VCaP (cell line): Measurements from ENCODE around the gene CELF1.
"Not testable (repeated sequence)": the region's sequence is repeated elsewhere in the genome, so short reads cannot be mapped to it uniquely, and the experiment has no call there.

Source experiments
- H3K27ac ChIP-seq: fragments of 450-650 bp; 2 replicates; pipeline ENCODE4 v1.5.1; 2017
- TF ChIP-seq, protein P1 (sequence below): fragments of 450-650 bp; conservative IDR thresholded peaks from 2 replicates; pipeline ENCODE4 v1.5.1; 2017; ENCODE audit warnings: mild to moderate bottlenecking, moderate library complexity

The CELF1 gene

GRCh38 chr11:47560426-47560825, 7.5 kb upstream of the CELF1 start:
- TF ChIP-seq, protein P1, sequence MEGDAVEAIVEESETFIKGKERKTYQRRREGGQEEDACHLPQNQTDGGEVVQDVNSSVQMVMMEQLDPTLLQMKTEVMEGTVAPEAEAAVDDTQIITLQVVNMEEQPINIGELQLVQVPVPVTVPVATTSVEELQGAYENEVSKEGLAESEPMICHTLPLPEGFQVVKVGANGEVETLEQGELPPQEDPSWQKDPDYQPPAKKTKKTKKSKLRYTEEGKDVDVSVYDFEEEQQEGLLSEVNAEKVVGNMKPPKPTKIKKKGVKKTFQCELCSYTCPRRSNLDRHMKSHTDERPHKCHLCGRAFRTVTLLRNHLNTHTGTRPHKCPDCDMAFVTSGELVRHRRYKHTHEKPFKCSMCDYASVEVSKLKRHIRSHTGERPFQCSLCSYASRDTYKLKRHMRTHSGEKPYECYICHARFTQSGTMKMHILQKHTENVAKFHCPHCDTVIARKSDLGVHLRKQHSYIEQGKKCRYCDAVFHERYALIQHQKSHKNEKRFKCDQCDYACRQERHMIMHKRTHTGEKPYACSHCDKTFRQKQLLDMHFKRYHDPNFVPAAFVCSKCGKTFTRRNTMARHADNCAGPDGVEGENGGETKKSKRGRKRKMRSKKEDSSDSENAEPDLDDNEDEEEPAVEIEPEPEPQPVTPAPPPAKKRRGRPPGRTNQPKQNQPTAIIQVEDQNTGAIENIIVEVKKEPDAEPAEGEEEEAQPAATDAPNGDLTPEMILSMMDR = no peak
- no peak overlapping the region for H3K27ac ChIP-seq

DNA sequence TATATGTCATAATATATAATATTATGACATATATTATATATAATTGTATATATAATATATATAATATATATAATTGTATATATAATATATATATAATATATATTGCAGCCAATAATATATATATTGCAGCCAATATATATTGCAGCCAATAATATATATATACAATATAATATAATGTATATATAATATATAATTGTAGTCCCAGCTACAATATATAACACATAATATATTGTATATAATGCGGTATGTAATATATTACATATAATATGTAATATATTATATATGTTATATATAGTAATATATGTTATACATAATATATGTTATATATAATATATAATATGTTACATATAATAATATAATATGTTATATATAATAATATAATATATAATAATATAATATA, 5.8 kb upstream of the CELF1 start:
- H3K27ac ChIP-seq = no peak overlapping the region
- TF ChIP-seq, protein P1 = no peak

DNA sequence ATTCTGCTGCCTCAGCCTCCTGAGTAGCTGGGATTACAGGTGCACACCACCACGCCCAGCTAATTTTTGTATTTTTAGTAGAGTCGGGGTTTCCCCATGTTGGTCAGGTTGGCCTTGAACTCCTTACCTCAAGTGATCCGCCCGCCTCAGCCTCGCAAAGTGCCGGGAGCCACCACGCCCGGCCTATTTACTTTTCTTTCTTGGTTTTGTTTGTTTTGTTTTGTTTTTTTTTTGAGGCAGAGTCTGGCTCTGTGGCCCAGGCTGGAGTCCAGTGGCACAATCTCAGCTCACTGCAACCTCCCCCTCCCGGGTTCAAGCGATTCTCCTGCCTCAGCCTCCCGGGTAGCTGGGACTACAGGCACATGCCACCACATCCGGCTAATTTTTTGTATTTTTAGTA, 4.1 kb upstream of the CELF1 start:
- H3K27ac ChIP-seq = not testable (repeated sequence)

- TF ChIP-seq, protein P1 = peak; percentile 65
- H3K27ac ChIP-seq = peak overlapping the region; percentile 87
These were observed 443 bp upstream of the CELF1 start for GRCh38 chr11:47553406-47553743.

DNA sequence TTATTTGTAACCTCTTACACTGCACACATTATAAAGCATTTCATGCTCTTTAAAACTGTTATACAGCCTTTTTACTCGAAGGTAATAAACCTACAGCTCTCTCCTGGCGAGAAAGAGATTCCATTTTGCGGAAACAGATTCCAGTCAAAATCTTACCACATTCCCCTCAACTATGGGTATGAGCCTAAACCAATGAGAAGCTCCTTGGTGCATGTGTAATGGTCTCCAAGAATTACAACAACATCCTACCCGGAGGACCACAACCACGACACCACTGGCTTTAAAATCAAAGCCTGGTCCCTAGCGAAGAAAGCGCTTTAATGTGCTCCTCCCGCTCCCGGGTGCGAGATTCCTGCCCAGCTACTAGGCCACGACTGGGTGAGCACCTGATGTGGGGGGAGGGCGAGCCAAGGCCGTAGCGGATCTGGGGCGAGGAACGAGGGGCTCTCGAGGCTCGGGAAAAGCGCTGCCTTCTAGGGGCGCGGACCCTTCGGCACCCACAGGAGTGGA, 821 bp downstream of the CELF1 start:
- TF ChIP-seq, protein P1 = no peak
- peak overlapping the region; percentile 87 for H3K27ac ChIP-seq

DNA sequence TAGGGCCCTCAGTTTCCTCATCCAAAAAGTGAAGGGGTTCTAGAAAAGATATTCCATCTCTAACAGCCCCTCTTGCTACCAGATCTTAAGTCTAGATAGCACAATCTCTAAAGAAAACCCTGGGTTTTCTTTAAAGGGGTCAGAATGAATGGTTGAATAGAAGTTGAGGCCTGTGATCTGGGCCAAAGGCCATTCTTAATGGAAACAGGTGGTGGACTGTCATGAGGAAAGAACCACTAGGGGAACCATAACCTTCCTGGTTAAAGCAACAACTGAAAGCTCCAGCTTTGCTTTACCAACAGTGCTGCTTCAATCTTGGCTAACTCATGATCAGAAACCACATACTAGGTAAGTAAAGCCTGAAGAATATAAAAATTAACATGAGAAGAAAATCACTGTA, 1.8 kb downstream of the CELF1 start:
- peak overlapping the region; percentile 87 for H3K27ac ChIP-seq
- TF ChIP-seq, protein P1 = peak; percentile 28; the same call in 1 of the 2 replicates

DNA sequence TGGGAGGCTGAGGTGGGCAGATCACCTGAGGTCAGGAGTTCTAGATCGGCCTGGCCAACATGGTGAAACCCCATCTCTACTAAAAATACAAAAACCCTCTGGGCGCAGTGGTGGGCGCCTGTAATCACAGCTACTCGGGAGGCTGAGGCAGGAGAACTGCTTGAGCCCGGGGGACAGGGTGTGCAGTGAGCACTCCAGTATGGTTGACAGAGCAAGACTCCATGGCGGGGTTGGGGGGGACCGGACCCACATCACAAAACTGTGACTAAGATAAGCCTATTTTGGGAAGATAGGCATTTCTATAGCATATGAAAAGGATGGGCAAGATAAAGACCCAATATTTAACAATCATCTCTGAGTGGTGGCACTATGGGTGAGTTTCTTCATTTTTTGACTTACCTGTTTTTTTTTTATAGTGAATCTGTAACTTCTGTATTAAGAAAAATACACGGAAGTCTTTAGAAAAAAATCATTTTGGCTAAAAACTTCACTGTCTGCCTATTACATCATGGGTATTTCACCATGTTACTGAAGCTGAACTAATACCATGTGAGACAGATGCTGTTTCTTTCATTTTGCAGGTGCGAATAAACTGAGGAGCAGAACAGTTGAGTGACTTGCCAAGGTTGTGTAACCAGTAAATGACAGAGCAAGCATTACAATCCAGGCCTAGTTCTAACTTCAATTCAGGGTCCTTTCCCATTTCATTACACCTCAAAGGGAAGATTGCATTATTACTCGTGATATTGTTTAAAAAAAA, 2.5 kb downstream of the CELF1 start:
- H3K27ac ChIP-seq = peak overlapping the region; percentile 87; the same call in 1 of the 2 replicates
- TF ChIP-seq, protein P1 = no peak

- not testable (repeated sequence) for H3K27ac ChIP-seq
These were observed 6.7 kb downstream of the CELF1 start for GRCh38 chr11:47546274-47546673.
